ENCODE data around the gene KRT79. TPM values are rescaled to one million over a fixed set of nuclear protein-coding genes. Genes with fewer than 3 reads are reported as not detected.

The KRT79 gene
- total RNA-seq, 1 donor from 2014 or later: not detected

DNA sequence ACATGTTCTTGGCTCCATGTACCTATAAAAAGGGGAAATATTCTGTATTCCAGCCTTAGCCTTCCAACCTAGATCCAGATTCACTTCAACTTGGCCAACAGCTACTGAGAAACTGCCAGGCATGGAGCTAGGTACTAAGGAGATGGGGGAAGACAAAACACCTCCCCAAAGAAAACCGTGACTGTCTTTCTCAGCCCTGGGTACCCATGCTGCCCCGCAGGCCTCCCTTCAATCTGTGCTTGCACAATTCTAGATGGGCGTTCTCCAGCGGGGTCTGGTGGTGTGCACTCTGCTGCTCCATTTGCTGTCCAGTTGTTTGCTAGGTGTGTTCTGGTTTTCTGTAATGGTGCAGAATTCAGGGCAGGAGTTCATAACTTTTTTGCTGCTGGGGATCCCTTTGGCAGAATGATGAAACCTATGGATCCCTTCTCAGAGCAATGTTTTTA lies 19.4 kb downstream of the KRT79 start:
- Mint-ChIP-seq H3K27ac (peak overlapping the region; percentile 64), H3K36me3 (no peaks in the 10 kb centered on the region), H3K27me3 (ENCODE audit: low read depth) (peaks cover 2% of the 10 kb centered on the region), H3K9me3 (no peaks in the 10 kb centered on the region), H3K4me3 (no peak overlapping the region), H3K4me1 (peaks cover 31% of the 10 kb centered on the region)
- no peak for DNase-seq (ENCODE audit: low spot score in 2 of 2, unreplicated experiment in 2 of 2)
- TF ChIP-seq, protein P1, sequence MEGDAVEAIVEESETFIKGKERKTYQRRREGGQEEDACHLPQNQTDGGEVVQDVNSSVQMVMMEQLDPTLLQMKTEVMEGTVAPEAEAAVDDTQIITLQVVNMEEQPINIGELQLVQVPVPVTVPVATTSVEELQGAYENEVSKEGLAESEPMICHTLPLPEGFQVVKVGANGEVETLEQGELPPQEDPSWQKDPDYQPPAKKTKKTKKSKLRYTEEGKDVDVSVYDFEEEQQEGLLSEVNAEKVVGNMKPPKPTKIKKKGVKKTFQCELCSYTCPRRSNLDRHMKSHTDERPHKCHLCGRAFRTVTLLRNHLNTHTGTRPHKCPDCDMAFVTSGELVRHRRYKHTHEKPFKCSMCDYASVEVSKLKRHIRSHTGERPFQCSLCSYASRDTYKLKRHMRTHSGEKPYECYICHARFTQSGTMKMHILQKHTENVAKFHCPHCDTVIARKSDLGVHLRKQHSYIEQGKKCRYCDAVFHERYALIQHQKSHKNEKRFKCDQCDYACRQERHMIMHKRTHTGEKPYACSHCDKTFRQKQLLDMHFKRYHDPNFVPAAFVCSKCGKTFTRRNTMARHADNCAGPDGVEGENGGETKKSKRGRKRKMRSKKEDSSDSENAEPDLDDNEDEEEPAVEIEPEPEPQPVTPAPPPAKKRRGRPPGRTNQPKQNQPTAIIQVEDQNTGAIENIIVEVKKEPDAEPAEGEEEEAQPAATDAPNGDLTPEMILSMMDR (IDR thresholded peaks at IDR 0.05; ENCODE audit: unreplicated experiment): no peak

DNA sequence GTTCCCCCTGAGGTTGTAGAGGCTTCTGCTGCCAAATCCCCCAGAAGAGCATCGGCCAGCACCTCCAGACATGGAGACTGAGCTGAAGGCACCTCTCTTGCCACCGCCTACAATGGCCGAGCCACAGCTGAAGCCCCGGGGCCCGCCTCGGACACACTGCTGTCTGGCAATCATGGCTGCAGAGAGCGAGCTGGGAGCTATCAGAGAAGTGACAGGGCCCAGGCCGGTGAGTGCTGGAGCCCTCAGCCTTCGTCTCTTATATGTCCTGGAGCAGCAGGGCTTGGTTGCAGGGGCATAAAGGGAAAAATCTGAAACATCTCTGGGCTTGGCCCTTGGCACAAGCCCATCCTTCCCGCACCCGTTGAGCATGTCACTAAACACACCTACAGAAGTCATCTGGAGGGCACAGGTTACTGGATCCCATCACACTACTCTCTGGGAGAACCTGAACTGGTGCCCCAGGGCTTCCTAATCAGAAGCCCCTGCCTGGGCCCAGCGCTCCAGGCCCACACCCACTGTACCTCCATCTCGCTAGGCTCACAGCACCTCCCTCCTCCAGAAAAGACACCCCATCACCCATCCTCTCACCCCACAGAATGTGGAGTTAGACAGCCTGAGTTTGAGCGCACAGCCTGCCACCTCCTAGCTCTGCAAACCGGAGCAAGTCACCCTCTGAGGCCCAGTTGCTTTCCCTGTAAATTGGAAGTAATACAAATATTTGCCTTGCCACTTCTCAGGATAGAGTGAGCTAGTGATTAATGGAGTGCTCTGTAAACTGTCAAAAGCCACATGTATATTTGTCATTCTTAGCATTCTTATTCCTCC lies 20.0 kb downstream of the KRT79 start, which contains the start of gene KRT4:
TSS of gene KRT4 (minus strand) at position 232 of the 825 bp plus-strand sequence. CDS start at position 174, 58 bp downstream.
- H3K27me3 Mint-ChIP-seq (ENCODE audit: low read depth): peaks cover 8% of the 10 kb centered on the region
- no peaks in the 10 kb centered on the region for H3K9me3 Mint-ChIP-seq
- H3K36me3 Mint-ChIP-seq: no peaks in the 10 kb centered on the region
- TF ChIP-seq, protein P1 (IDR thresholded peaks at IDR 0.05; ENCODE audit: unreplicated experiment): no peak
- peaks cover 31% of the 10 kb centered on the region for H3K4me1 Mint-ChIP-seq
- DNase-seq (ENCODE audit: low spot score in 2 of 2, unreplicated experiment in 2 of 2): no peak
- H3K4me3 Mint-ChIP-seq: no peak within 1 kb of the TSS
- peak within 1 kb of the TSS; percentile 64 for H3K27ac Mint-ChIP-seq

DNA sequence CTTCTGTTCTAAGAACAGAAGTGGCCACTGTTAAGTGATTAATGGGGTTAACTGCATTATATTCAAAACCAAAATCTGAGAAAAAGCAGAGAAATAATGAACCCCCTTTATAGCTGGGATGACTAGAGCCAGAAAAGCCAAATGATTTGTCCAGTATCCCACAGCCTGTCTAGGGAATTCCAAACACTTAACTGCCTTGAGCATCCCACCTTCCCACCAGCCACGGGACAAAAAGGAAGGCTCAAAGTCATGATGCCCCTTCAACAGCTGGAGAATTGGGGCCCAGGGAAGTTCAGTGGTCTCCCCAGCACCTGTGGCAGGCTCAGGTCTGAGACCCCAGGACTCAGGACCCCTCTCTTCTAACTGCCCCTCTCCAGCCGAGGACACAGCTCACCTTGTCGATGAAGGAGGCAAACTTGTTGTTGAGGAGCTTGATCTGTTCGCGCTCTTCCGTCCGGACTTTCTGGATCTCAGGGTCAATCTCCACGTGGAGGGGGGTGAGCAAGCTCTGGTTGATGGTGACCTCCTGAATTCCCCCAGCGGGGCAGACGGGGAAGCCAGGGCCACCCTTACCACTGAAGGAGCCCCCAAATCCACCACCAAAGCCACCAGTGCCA lies 20.8 kb downstream of the KRT79 start:
- no peaks in the 10 kb centered on the region for H3K9me3 Mint-ChIP-seq
- peaks cover 23% of the 10 kb centered on the region for H3K4me1 Mint-ChIP-seq
- H3K36me3 Mint-ChIP-seq: no peaks in the 10 kb centered on the region
- H3K27ac Mint-ChIP-seq: no peak overlapping the region
- TF ChIP-seq, protein P1 (IDR thresholded peaks at IDR 0.05; ENCODE audit: unreplicated experiment): no peak
- no peak overlapping the region for H3K4me3 Mint-ChIP-seq
- H3K27me3 Mint-ChIP-seq (ENCODE audit: low read depth): peaks cover 14% of the 10 kb centered on the region
- DNase-seq (ENCODE audit: low spot score in 2 of 2, unreplicated experiment in 2 of 2): no peak

DNA sequence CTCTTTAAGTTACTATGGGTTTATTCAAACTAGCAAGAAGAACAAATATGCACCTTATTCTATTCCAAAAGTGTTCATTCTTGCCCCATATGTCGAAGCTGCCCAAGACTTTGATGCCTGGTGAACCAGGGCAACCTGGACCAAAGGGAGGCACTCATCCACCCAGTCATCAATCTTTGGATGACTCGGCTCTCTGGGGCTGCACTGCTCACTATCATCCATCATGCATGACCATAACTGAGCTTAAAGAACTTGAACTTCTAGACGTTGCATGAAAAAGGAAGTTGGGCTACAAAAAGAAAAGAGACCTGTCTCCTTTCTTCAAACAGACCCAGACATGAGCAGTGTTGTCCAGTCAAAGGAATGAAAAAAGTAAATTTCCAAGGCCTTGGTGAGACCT lies 21.4 kb downstream of the KRT79 start:
- H3K4me1 Mint-ChIP-seq: peaks cover 23% of the 10 kb centered on the region
- no peaks in the 10 kb centered on the region for H3K36me3 Mint-ChIP-seq
- H3K27ac Mint-ChIP-seq: no peak overlapping the region
- DNase-seq (ENCODE audit: low spot score in 2 of 2, unreplicated experiment in 2 of 2): no peak
- H3K27me3 Mint-ChIP-seq (ENCODE audit: low read depth): peaks cover 19% of the 10 kb centered on the region
- H3K4me3 Mint-ChIP-seq: no peak overlapping the region
- no peaks in the 10 kb centered on the region for H3K9me3 Mint-ChIP-seq
- TF ChIP-seq, protein P1 (IDR thresholded peaks at IDR 0.05; ENCODE audit: unreplicated experiment): no peak

DNA sequence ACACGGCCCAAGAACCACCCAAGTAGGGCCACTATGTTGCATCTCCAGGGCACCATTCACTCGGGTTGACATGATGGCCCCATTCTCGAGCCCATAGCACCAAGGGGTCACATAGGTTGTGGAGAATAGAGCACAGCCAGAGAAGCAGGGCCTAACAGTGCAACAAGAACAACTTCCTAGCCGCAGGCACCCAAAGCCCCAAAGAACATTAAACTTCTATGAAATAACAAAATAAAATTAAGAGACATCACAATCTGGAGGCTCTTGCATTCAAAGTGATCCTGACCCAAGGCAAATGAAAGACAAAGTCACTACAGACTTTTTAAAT lies 22.1 kb downstream of the KRT79 start:
- peaks cover 24% of the 10 kb centered on the region for H3K27me3 Mint-ChIP-seq (ENCODE audit: low read depth)
- H3K36me3 Mint-ChIP-seq: no peaks in the 10 kb centered on the region
- TF ChIP-seq, protein P1 (IDR thresholded peaks at IDR 0.05; ENCODE audit: unreplicated experiment): no peak
- H3K4me1 Mint-ChIP-seq: peaks cover 23% of the 10 kb centered on the region
- no peak overlapping the region for H3K4me3 Mint-ChIP-seq
- no peak overlapping the region for H3K27ac Mint-ChIP-seq
- H3K9me3 Mint-ChIP-seq: no peaks in the 10 kb centered on the region
- no peak for DNase-seq (ENCODE audit: low spot score in 2 of 2, unreplicated experiment in 2 of 2)
